Dedifferentiated amniotic fluid mesenchymal stem cell (primary cell): ENCODE measurements around the gene HS1BP3.
A peak's percentile ranks its signal among the peaks of the same experiment; 100 is the strongest.

Source experiments
- DNase-seq: peaks from one replicate; pipeline ENCODE4 v3.0.0-alpha.2; 2016; ENCODE audit errors: extremely low spot score

HS1BP3 gene

GRCh38 chr2:20663196-20664070 lies 12.5 kb upstream of the HS1BP3 start:
- DNase-seq = no peak

- no peak for DNase-seq
Measured at GRCh38 chr2:20662308-20662937, 11.5 kb upstream of the HS1BP3 start.

GRCh38 chr2:20661421-20662307 lies 10.8 kb upstream of the HS1BP3 start:
- peak; percentile 63 for DNase-seq

- DNase-seq = no peak
Measured at GRCh38 chr2:20660506-20661420, 9.9 kb upstream of the HS1BP3 start.

GRCh38 chr2:20657522-20658235 lies 6.8 kb upstream of the HS1BP3 start:
- DNase-seq = no peak

GRCh38 chr2:20656561-20656960 lies 5.7 kb upstream of the HS1BP3 start:
- no peak for DNase-seq

- DNase-seq = no peak
Measured at GRCh38 chr2:20654535-20654813, 3.6 kb upstream of the HS1BP3 start.

GRCh38 chr2:20653695-20654534 lies 3.0 kb upstream of the HS1BP3 start:
- no peak for DNase-seq

- no peak for DNase-seq
Measured at GRCh38 chr2:20652673-20653575, 2.0 kb upstream of the HS1BP3 start.

GRCh38 chr2:20652141-20652540 lies 1.2 kb upstream of the HS1BP3 start:
- DNase-seq = no peak

- DNase-seq = no peak
Measured at GRCh38 chr2:20651731-20652099, 817 bp upstream of the HS1BP3 start.

- peak; percentile 28 for DNase-seq
Measured at GRCh38 chr2:20650393-20650876, 463 bp downstream of the HS1BP3 start.

- DNase-seq = no peak
Measured at GRCh38 chr2:20649976-20650375, 922 bp downstream of the HS1BP3 start.

- no peak for DNase-seq
Measured at GRCh38 chr2:20649576-20649975, 1.3 kb downstream of the HS1BP3 start.

- DNase-seq = no peak
Measured at GRCh38 chr2:20648831-20649230, 2.1 kb downstream of the HS1BP3 start.

- no peak for DNase-seq
Measured at GRCh38 chr2:20648206-20648605, 2.7 kb downstream of the HS1BP3 start.

- DNase-seq = no peak
Measured at GRCh38 chr2:20647738-20648137, 3.2 kb downstream of the HS1BP3 start.

- DNase-seq = no peak
Measured at GRCh38 chr2:20647211-20647610, 3.7 kb downstream of the HS1BP3 start.

GRCh38 chr2:20646446-20646845 lies 4.5 kb downstream of the HS1BP3 start:
- no peak for DNase-seq
